NCI-H774 (cell line): Measurements from ENCODE around the gene PREB.
"Not testable (repeated sequence)": the region's sequence is repeated elsewhere in the genome, so short reads cannot be mapped to it uniquely, and the experiment has no call there.

Experiments
- DNase-seq: peaks from one replicate; lab custom pipeline; 2025; lab: John Stamatoyannopoulos, UW

PREB gene, protein sequence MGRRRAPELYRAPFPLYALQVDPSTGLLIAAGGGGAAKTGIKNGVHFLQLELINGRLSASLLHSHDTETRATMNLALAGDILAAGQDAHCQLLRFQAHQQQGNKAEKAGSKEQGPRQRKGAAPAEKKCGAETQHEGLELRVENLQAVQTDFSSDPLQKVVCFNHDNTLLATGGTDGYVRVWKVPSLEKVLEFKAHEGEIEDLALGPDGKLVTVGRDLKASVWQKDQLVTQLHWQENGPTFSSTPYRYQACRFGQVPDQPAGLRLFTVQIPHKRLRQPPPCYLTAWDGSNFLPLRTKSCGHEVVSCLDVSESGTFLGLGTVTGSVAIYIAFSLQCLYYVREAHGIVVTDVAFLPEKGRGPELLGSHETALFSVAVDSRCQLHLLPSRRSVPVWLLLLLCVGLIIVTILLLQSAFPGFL

DNA sequence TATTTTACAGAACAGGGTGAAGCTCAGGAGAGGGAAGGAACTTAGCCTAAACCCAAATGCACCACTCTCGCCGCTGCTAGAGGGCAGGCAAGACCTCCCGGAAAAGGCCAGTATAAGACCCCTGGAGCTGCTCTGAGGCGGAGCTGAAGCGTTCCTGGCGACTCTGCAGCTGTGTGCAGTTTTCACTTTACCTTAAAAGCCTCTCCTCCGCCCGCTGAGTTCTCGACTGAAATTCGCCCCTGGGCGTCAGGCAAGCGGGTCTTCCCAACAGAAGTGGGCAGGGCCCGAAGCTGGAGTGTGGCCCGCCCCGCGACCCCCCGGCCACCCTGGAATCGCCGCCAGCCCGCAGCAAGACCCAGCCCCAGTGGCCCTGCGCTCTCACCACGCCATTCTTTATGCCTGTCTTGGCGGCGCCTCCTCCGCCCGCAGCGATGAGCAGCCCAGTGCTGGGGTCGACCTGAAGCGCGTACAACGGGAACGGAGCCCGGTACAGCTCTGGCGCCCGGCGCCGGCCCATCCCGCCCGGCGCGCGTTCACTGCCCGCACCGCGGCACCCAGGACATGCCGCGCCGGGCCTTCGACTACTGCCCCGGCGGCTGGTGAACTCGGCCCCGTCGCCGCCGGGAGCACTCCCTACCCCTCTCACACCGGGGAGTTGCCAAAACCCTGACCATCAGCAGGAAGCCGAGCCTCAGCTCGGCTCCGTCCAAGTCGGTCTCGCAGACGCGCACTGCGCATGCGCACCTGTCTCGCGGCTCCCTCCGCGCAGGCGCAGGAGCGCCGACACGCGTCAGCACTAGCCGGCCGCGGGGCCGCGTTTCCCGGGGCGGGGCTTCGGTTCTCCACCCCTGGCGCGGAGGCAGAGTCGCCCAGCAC lies at the start of gene PREB:
TSS of gene PREB (minus strand) at position 732 of the 876 bp plus-strand sequence. CDS start at position 517, 215 bp downstream.
- peak; percentile 97 for DNase-seq

DNA sequence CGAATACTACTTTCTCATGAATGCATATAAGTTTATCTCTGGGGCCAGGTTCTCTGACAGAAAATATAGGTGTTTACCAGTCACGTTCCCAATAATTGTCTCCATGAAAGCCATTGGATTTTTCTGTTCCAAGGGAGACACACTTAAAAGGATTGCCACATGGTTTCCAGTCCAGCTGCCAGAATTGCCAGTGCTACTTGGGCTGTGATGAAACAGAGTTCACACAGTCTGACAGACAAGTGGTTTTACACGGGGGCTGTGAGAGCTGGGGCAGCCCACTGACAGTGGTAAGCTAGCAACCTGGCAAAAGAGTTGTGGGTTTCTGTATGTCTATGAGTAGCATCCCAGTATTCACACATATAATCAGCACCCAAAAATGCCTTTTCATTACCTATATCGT lies 49.7 kb upstream of the PREB start:
- no peak for DNase-seq

DNA sequence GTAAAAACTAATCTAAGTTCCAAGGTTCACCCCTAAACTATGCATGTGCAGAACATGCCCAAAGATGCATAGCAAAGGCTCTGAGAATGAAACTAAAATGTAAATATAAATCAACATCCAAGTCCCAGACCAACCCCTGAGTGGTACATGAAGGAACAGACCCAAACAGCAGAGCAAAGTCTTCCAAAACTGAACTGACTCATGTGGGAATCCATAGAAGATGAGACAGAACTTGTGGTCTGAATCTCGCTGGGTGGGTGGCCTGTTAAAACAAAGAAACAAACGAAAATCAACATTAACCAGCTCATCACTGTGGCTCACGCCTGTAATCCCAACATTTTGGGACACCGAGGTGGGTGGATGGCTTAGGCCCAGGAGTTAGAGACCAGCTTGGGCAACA lies 47.9 kb upstream of the PREB start:
- DNase-seq, result no peak

DNA sequence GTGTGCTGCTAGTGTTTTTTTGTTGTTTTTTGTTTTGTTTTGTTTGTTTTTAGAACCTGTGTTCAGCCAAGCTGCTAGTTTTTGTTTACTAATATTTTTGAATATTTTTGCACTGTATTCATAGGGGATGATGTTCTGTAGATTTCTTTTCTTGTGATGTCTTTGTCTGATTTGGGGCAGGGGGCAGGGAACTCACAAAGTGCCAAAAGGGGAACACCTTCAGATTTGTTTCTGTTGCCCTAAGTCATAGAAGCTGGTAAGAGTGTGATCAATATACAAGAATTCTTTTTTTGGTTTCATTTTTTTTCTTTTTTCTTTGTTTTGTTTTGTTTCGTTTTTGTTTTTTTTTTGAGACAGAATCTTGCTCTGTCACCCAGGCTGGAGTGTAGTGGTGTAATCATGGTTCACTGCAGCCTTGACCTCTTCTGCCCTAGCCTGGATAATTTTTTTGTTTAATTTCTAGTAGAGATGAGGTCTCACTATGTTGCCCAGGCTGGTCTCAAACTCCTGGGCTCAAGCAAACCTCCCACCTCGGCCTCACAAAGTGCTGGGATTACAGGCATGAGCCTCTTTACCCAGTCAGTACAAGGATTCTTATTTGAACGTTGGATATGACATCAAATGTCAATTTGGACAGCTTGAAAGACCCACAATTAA lies 45.0 kb upstream of the PREB start:
- no peak for DNase-seq

DNA sequence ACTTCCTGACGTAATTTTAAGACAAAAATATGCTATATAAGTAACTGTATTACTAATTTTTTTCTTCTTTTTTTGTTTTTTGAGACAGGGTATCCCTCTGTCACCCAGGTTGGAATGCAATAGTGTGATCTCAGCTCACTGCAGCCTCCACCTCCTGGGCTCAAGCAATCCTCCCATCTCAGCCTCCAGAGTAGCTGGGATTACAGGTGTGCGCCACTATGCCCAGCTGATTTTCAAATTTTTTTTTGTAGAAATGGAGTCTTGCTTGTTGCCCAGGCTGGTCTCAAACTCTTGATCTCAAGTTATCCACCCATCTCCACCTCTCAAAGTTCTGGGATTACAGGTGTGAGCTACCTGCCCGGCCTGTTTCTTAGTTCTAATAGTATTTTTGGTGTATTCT lies 44.0 kb upstream of the PREB start:
- DNase-seq, result no peak

DNA sequence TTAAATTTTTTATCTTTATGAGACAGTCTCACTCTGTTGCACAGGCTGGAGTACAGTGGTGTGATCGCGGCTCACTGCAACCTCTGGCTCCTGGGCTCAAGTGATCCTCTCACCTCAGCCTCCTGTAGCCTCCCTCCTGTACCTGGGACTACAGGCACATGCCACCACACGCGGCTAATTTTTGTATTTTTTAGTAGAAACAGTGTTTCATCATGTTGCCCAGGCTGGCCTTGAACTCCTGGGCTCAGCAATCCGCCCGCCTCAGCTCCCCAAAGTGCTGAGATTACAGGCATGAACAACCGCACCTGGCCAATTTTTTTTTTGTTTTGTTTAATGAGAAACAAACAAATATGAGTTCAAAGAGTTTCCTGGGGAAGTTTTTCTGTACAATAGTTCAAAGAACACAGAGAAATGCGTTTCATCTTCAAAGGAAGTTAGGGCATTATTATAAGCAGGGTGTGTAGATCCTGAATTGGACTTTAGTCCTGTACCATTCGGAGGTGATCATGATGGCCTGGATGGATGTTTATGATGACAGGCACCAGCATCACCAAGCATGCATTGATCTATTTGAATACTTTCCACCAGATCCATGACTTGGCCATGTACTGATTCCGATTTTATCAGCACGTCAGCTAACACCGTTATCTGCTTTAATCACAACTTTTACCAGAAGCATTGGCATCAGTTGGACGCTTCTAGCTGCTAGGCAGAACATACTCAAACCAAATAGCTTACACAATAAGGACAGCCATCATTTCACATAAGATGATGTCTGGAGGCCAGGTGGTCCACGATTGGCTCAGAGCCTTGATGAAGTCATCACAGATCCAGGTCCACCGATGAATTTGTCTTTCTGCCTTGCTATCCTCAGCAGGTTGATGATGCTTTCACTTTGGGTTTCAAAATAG lies 43.3 kb upstream of the PREB start:
- DNase-seq, result no peak

DNA sequence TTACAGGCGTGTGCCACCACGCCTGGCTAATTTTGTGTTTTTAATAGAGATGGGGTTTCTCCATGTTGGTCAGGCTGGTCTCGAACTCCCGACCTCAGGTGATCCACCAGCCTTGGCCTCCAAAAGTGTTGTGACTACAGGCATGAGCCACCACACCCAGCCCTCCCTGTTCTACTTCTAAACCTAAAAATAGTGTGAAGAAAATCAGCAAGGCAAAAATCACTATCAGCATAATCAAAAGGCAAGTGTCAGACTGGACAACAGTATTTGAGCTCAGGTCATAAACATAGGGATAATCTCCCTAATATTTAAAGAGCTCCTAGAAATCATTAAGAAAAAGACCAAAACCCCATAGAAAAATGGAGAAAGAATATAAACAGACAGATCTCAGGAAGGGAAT lies 41.3 kb upstream of the PREB start:
- DNase-seq, result not testable (repeated sequence)

DNA sequence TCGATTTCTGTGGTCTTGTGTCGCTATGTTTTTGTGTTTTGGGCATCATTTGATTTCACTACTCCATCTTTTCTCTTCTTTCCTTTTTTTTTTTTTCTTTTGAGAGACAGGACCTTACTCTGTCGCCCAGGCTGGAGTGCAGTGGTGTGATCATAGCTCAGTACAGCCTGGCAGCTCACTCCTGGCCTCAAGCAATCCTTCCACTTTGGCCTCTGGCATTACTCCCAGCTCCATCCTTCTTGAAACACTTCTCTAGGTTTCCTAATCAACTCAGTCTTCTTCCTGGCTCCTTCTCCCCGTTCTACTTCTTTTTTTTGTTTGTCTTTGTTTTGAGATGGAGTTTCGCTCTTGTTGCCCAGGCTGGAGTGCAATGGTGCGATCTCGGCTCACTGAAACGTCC lies 40.9 kb upstream of the PREB start:
- no peak for DNase-seq

DNA sequence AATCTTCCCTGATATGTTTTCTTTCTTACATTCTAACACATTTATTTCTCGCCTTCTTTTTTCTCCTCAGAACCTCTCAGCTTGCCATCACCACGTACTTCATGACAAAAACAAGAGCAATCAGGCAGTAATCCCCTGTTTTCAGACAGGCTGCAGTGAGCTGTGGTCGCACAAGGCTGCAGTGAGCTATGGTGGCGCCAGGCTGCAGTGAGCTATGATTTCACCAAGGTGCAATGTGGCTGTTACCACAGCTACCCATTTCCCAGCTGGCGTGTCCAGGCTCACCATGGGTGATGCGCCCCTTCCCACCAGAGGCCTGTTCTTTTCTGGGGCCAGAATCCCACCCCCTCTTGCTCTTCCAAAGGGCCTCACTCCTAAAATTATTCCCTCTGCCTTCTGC lies 40.2 kb upstream of the PREB start:
- DNase-seq, result no peak

DNA sequence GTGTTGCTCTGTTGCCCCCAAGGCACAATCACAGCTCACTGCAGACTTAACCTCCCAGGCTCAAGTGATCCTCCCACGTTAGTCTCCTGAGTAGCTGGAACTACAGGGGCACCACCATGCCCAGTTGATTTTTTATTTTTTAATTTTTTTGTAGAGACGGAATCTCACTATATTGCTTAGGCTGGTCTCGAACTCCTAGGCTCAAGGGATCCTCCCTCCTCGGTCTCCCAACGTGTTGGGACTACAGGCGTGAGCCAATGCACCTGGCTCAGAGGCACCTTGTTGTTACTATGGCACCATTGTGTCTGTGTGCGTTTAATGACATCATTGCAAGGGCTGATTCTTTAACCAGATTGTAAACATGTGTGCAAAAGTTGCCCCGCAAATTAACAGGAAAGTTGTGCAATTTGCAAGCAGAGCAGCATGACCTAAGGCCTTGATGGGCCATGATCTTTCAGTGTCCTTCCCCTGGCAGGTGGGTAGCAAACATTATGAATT lies 37.0 kb upstream of the PREB start:
- DNase-seq, result peak; percentile 70

DNA sequence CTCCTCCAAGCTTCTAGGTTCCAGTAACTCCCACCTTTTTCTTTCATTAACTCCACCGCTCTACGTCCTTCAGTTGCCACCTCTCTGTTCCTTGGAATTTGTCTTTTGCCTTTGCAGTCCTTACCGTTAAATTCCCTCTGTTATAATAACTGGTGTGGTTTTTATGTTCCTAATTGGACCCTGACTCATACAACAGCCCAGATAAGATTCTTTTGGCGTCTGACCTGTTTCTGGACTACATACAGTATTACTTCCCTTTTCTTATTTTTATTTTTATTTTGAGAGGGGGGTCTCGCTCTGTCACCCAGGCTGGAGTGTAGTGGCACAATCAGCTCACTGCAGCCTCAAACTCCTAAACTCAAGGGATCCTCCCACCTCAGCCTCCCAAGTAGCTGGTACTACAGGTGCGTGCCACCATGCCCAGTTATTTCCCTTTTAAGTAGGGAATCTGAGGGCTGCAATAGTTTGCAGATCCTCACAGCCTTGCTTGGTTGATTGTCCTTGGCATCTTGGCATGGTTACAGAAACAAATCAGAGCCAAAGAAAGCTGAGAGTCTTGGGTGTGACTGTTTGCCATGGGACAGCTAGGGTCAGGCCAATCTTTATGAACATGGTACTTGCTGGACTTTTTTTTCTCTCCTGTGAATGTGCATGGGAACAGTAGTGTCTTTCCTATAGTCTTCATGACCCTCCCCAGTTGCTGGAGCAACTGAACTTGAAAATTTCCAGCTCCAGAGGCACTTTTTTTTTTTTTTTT lies 36.3 kb upstream of the PREB start:
- DNase-seq, result no peak

DNA sequence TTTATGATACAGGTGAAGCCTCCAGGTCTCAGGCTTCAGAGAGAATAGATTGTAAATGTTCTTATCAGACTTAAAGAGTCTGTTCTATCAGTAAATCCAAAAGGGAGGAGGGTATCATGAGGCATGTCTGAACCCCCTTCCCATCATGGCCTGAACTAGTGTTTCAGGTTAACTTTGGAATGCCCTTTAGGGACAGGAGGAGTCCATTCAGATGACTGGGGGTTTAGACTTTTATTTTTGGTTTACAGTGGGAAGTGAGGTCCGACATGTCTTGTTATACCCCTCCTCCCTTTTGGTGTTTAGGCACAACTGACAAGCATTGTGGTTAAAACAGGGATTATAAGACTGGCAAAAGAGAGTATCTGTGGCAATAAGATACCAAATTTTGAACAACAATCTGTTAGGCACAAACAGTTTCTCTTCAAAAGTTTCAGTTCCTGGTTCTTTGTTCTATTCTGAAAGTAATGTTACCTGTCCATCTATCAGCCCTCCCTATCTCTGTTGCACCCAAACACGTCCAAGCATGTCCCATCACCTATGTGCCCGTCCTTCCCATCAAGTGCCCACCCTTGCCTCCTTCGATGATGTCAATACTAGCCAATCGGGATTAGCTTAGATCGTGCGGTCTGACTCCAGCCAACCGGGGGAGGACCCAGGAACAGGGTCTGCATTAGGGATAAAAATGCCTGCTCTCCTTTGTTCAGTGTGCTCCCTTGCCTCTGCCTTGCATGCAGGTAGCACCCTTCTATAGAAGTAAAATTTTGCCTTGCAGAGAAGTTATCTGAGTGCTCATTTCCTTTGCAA lies 30.7 kb upstream of the PREB start:
- DNase-seq, result no peak

DNA sequence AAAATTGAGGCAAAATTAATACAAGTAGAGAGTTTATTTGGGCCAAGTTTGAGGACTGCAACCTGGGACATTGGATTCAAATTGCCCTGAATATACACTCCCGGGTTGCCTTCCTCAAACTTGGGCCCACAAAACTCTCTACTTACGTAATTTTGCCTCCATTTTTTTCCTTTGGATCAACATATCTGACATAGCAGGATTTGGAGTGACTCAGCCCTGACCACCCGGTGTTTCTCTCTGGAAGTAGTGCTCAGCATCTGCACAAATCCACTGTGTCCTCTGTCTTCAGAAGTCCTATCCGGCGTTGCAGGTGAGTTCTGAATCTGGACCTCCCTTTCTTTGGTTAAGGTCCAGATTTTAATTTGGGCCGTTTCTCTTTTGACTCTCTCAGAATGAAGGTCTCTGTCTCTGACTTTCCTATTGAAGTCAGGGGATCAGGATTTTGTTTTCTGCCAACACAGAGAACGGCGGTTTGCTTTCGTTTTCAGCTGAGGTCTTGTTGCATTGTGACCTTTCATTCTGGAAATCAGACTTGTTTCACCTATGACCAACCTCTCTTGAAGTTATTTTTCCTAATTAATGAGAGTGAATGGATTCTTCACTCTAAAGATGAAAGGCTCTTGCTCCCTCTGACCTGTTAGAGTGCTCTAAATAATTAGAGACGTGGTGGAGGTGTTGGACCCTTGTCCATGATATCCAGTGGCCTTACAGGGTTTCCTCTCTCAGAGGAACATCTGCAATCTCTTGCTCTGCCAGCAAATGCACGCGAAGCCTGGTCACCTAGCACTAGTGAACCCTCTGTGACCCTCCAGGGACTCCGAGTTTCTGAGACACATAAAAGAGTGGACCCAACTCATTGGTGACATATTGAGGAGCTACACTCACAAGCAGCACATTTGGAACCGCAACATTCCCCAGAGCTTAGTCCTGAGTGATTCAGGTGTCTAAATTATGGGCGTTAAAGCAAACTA lies 28.0 kb upstream of the PREB start:
- peak; percentile 19 for DNase-seq

DNA sequence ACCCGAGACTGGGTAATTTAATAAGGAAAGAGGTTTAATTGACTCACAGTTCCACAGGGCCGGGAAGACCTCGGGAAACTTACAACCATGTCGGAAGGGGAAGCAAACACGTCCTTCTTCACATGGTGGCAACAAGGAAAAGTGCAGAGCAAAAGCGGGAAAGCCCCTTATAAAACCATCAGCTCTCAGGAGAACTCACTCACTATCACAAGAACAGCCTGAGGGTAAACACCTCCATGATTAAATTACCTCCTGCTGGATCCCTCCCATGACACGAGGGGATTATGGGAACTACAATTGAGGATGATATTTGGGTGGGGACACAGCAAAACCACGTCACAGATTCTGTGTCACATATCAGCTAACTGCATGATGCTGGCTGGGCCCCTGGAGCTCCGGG lies 25.8 kb upstream of the PREB start:
- DNase-seq, result no peak

DNA sequence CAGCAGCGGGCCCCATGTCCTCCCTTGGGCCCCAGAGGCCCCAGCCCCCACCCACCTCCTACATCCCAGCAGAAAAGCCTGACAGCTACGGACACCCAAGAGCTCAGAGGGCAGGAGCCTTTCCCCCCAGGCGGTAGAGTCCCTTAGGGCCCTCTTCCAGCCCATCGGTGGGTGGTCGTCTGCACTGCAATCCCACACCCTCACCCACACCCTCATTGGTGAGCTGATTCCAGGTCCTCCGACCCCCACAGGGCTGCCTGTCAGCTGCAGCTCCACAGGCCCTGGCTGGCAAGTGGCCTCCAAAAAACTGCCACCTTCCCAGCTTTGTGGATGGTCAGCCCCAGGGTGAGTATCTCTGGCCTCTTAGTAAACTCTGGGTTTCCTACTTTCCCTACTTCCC lies 24.8 kb upstream of the PREB start:
- DNase-seq, result no peak

DNA sequence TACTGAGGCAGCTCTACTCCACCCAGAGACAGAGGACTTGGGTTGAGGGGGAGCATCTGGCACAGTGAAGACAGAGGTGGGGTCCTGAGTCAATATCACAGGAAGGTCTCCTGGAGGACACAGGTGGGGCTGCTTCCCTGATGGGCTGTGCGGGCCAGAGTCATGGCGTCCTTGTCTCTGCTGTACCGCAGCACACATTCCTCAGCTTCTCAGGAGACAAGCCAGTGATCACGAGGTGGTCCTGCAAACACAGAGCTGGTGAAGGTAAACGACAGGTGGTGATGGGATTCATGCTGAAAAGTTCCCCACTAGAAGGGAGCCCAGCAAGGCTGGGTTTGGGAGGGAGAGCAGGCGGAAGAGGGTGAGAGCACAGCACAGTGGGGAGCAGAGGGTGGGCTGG lies 24.0 kb upstream of the PREB start:
- no peak for DNase-seq

DNA sequence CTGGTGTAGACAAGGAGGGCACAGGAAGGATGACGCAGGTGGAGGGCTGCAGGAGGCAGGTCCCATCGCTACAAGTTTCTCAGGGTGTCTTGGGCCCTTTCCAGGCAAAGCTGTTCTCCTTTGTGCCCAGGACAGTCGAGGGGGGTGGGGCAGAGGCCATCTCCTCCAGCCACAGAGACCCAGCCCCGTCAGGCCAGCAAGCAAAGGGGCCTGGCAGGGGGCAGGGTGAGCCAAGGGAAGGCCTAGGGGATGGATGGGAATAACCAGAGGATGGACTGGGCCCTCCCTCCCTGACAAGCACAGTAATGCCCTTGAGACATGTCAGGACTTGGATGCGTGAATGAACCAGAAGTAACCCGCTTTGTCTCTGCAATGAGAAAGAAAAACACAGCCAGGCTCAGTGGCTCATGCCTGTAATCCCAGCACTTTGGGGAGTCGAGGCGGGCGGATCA lies 20.7 kb upstream of the PREB start:
- no peak for DNase-seq

DNA sequence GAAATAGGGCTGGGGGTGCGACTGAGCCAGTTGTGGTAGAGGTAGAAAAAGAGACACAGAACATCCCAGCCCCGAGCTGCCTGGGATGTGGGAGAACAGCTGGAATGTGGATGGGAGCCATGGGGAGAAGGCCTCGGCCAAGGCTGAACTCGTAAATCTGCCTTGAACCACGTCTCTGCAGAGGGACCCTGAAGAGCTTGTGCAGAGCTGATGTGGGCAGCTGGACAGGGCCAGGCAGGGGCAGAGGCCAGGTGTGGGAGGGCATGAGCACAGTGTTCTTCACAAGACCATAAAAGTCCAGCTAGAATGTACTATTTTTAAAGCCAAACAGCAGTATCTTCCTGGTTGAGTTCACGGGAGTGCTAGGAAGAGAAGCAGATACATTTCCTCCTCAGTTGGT lies 20.1 kb upstream of the PREB start:
- DNase-seq, result no peak
